ENCODE measurements around the gene LAMB4. TPM values are rescaled to one million over a fixed set of nuclear protein-coding genes. Genes with fewer than 3 reads are reported as not detected.

The LAMB4 gene
- total and polyA plus RNA-seq, 4 experiments from 2014 or later = not detected

DNA sequence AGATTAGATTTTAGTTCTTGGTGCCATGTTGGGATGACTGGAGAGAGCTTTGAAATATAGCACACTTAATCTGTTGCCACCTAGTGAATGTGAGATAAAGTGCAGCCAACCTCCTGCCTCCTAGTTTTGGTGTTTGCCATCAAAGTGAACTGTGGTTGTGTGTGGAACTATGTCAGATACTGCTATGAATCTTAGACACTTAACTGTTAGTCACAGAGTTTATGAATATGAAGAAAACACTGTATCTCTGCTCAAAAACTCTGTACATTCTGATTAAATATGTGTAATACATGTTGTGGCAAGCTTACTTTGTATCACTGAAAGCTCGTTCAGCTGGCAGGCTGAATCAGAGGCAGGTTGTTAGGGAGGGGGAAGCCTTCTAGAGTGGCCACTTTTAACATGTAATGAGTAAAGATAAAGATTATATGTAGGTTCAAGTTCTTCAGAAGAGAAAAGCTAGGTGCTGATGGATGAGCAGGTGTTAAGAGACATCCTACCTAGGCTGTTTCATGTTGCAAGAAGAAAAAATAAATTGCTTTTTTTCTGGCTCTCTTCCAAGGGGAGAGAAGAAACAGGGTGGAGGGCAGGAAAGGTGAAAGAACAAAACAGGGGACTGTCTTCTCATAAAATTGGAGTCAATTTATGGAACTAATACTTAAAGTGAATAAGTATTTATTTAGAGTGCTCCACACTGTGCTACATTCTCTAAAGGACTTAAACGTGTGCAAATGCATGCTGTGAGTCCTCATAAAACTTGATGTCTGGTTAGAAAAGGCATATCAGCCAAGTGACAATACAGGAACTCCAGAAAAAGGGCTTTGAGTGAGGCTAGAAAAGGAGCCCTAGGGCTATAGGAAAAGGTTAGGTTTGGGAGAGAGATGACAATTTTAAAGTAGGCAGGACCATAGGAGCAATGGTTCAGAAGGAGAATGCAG is 113.1 kb downstream of the LAMB4 start:
- no peaks in the 10 kb centered on the region for H3K9me3 Mint-ChIP-seq
- H3K4me3 ChIP-seq (ENCODE audit: low read length in 2 of 2) = no peak overlapping the region
- peaks cover 13 to 17% of the 10 kb centered on the region in 2 donors for H3K27me3 Mint-ChIP-seq
- H3K27me3 ChIP-seq (ENCODE audit: insufficient read depth, low read length) = no peaks in the 10 kb centered on the region
- intact Hi-C loops (cut with micrococcal nuclease) = no loop called here
- ChIA-PET CTCF (ENCODE audit: partially characterized antibody) (interaction anchor here (1.2 kb wide), 1 partner anchor 58 kb away, joined by 3 read pairs; no protein-coding TSS in a partner anchor), POLR2A (ENCODE audit: partially characterized antibody) (no interaction called here)
- peaks cover 0 to 3% (median 0%) of the 10 kb centered on the region in 4 donors for H3K4me1 Mint-ChIP-seq
- no peak for DNase-seq
- H3K36me3 ChIP-seq (ENCODE audit: insufficient read depth, low read length) = no peaks in the 10 kb centered on the region
- H3K4me3 Mint-ChIP-seq = no peak overlapping the region
- H3K27ac ChIP-seq (ENCODE audit: low read depth, low read length) = no peak overlapping the region
- no peak overlapping the region for H3K27ac Mint-ChIP-seq
- no peaks in the 10 kb centered on the region for H3K4me1 ChIP-seq (ENCODE audit: insufficient read depth, low read length)
- H3K9me3 ChIP-seq (ENCODE audit: control insufficient read depth in 1 of 2, low read length in 2 of 2) = no peaks in the 10 kb centered on the region
- H3K36me3 Mint-ChIP-seq = no peaks in the 10 kb centered on the region

- H3K36me3 Mint-ChIP-seq = no peaks in the 10 kb centered on the region
- no peaks in the 10 kb centered on the region for H3K36me3 ChIP-seq (ENCODE audit: insufficient read depth, low read length)
- H3K27me3 Mint-ChIP-seq = peaks cover 13 to 17% of the 10 kb centered on the region in 2 donors
- peaks cover 0 to 3% (median 0%) of the 10 kb centered on the region in 4 donors for H3K4me1 Mint-ChIP-seq
- no peak overlapping the region for H3K4me3 Mint-ChIP-seq
- intact Hi-C loops (cut with micrococcal nuclease) = no loop called here
- no peaks in the 10 kb centered on the region for H3K27me3 ChIP-seq (ENCODE audit: insufficient read depth, low read length)
- H3K27ac ChIP-seq (ENCODE audit: low read depth, low read length) = no peak overlapping the region
- H3K9me3 Mint-ChIP-seq = no peaks in the 10 kb centered on the region
- H3K4me1 ChIP-seq (ENCODE audit: insufficient read depth, low read length) = no peaks in the 10 kb centered on the region
- POLR2A ChIA-PET (ENCODE audit: partially characterized antibody) = no interaction called here
- no peaks in the 10 kb centered on the region for H3K9me3 ChIP-seq (ENCODE audit: control insufficient read depth in 1 of 2, low read length in 2 of 2)
- CTCF ChIA-PET (ENCODE audit: partially characterized antibody) = interaction anchor here (1.1 kb wide), 1 partner anchor 8 kb away, joined by 3 read pairs; no protein-coding TSS in a partner anchor
- no peak overlapping the region for H3K27ac Mint-ChIP-seq
- DNase-seq = no peak
- no peak overlapping the region for H3K4me3 ChIP-seq (ENCODE audit: low read length in 2 of 2)
Measured at GRCh38 chr7:108015740-108016139, 114.4 kb downstream of the LAMB4 start.

DNA sequence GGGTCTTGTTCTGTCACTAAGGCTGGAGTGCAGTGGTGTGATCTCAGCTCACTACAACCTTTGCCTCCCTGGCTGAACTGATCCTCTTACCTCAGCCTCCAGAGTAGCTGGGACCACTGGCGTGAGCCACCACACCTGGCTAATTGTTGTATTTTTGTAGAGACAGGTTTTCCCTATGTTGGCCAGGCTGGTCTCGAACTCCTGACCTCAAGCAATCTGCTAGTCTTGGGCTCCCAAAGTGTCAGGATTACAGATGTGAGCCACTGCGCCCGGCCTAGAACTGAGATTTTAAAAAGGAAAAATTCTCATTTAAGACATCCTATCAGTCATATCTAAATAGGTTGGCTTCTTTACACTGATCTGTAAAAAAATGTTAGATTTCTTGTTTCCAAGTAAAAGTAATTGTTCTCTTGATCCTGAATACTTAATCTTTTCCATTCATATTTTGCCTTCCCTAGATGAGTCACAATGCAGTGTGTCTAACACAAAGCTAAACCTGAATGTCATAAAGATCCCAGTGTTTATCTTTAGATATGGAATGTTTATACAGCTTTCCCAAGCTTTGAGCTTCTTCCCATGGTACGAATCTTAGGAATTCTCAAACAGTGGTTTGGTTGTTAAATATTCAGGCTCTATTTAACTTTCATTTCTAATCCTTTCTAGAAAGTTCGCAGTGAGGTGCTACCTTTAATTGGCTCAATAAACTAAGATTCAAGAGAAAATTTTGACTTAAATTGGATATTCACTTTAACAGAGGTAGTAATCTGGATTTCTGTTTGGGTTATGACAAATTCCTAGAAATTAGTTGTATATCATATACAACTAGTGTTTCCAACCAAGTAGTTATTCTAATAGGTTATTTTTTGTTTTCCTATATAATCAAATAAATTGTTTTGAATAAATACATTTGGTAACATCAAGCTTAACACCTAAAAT is 115.1 kb downstream of the LAMB4 start:
- Mint-ChIP-seq H3K36me3 (no peaks in the 10 kb centered on the region), H3K27ac (no peak overlapping the region), H3K27me3 (peaks cover 15 to 18% of the 10 kb centered on the region in 2 donors), H3K9me3 (no peaks in the 10 kb centered on the region), H3K4me1 (peaks cover 0 to 3% (median 0%) of the 10 kb centered on the region in 4 donors), H3K4me3 (no peak overlapping the region)
- Histone ChIP-seq H3K4me3 (ENCODE audit: low read length in 2 of 2) (no peak overlapping the region), H3K4me1 (ENCODE audit: insufficient read depth, low read length) (no peaks in the 10 kb centered on the region), H3K36me3 (ENCODE audit: insufficient read depth, low read length) (no peaks in the 10 kb centered on the region), H3K27me3 (ENCODE audit: insufficient read depth, low read length) (no peaks in the 10 kb centered on the region), H3K27ac (ENCODE audit: low read depth, low read length) (no peak overlapping the region), H3K9me3 (ENCODE audit: control insufficient read depth in 1 of 2, low read length in 2 of 2) (no peaks in the 10 kb centered on the region)
- ChIA-PET POLR2A (ENCODE audit: partially characterized antibody) (no interaction called here), CTCF (ENCODE audit: partially characterized antibody) (interaction anchor here (0.7 to 1.1 kb wide), 2 partner anchors 9 to 81 kb away, joined by 3 read pairs; no protein-coding TSS in a partner anchor)
- DNase-seq = no peak
- intact Hi-C loops (cut with micrococcal nuclease) = no loop called here

DNA sequence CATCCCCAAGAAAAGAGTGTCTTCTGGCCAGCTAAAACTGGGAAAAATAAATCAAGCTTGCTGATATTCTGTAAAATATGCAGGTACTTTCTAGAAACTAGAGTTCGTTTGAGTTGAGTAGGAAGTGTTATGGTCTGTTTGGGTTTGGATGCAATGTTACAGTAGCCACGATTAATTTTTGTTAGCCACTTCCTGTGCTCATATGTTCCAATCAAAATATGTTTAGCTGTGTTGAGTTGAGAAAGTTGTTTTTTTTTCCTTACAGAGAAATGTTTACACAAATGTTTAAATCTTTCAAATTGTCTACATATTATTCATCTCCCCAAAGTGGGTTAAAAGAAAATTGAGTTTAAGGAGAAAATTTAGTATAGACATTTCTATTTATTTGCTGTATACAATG is 115.9 kb downstream of the LAMB4 start:
- H3K27me3 Mint-ChIP-seq = peaks cover 10 to 15% of the 10 kb centered on the region in 2 donors
- POLR2A ChIA-PET (ENCODE audit: partially characterized antibody) = no interaction called here
- Histone ChIP-seq H3K9me3 (ENCODE audit: control insufficient read depth in 1 of 2, low read length in 2 of 2) (no peaks in the 10 kb centered on the region), H3K4me3 (ENCODE audit: low read length in 2 of 2) (no peak overlapping the region), H3K4me1 (ENCODE audit: insufficient read depth, low read length) (no peaks in the 10 kb centered on the region), H3K36me3 (ENCODE audit: insufficient read depth, low read length) (no peaks in the 10 kb centered on the region), H3K27me3 (ENCODE audit: insufficient read depth, low read length) (no peaks in the 10 kb centered on the region), H3K27ac (ENCODE audit: low read depth, low read length) (no peak overlapping the region)
- DNase-seq = no peak
- no peak overlapping the region for H3K4me3 Mint-ChIP-seq
- H3K27ac Mint-ChIP-seq = no peak overlapping the region
- CTCF ChIA-PET (ENCODE audit: partially characterized antibody) = no interaction called here
- no peaks in the 10 kb centered on the region for H3K9me3 Mint-ChIP-seq
- no peaks in the 10 kb centered on the region for H3K36me3 Mint-ChIP-seq
- intact Hi-C loops (cut with micrococcal nuclease) = no loop called here
- peaks cover 0 to 3% (median 0%) of the 10 kb centered on the region in 4 donors for H3K4me1 Mint-ChIP-seq

DNA sequence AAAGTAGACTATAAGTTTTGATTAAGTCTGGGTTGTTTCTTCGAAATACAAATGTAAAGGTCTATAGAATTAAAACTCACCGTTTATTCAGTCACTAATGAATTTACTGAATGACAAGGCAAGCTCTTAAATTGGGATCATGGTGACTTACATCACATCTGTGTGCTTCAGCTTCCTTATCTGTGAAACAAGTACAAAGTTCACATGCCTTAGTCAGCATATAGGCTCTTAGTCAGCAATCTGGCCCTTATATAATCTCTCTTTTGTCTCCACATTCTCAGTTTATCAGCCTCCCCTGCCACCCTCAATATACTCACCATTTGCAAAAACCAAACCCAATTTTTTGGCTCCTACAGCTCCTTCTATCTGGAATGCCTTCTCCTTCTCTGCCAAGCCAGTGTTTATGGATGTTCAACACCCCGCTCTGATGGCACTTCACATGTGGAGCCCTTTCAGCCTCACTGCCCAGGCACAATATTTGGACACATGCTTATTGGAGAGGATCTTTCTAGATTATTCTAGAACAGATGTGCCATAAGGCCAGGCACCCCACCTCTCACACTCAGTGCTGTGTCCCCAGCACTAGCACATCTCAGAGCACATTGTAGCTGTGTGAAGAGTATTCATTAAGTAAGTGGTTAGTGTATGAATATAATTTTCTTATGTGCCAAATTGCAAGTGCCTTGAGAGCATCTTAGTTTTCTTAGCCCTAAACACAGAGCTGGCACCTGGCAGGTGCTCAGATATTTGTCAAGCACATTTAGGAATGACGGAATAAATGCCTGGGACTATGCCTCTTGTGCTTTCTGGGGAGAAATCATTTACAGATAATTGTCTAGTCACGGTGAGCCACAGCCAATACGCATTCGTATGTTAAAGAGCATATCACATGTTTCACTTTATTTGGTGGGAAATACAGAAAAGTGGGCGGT is 117.4 kb downstream of the LAMB4 start:
- H3K9me3 Mint-ChIP-seq = no peaks in the 10 kb centered on the region
- H3K27me3 Mint-ChIP-seq = peaks cover 5 to 14% of the 10 kb centered on the region in 2 donors
- intact Hi-C loops (cut with micrococcal nuclease) = no loop called here
- ChIA-PET POLR2A (ENCODE audit: partially characterized antibody) (no interaction called here), CTCF (ENCODE audit: partially characterized antibody) (no interaction called here)
- no peak overlapping the region for H3K4me3 Mint-ChIP-seq
- no peak overlapping the region for H3K27ac Mint-ChIP-seq
- Histone ChIP-seq H3K27me3 (ENCODE audit: insufficient read depth, low read length) (no peaks in the 10 kb centered on the region), H3K4me1 (ENCODE audit: insufficient read depth, low read length) (no peaks in the 10 kb centered on the region), H3K36me3 (ENCODE audit: insufficient read depth, low read length) (no peaks in the 10 kb centered on the region), H3K9me3 (ENCODE audit: control insufficient read depth in 1 of 2, low read length in 2 of 2) (no peaks in the 10 kb centered on the region), H3K4me3 (ENCODE audit: low read length in 2 of 2) (no peak overlapping the region), H3K27ac (ENCODE audit: low read depth, low read length) (no peak overlapping the region)
- DNase-seq = no peak
- no peaks in the 10 kb centered on the region for H3K36me3 Mint-ChIP-seq
- H3K4me1 Mint-ChIP-seq = peaks cover 0 to 3% (median 0%) of the 10 kb centered on the region in 4 donors

DNA sequence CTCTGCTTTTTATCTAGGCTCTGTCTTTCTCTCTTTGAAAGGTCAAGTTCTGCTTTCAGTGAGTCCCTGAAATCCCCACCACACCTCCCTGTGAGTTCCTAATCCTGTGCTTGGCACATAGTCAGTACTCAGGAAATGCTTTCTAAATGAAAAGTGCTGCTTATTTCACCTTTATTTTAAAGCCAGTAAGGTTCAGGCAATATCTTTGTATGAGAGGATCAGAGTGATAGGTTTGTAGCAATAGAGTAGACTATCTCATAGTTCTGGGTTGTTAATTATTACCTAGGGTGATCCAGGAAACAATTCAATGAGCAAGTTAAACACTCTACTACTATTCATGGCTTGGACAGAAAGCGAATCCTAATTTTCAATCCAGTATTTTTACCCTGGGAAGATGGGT is 119.8 kb downstream of the LAMB4 start:
- ChIA-PET POLR2A (ENCODE audit: partially characterized antibody) (interaction anchor here (0.5 kb wide), 1 partner anchor 459 kb away, joined by 3 read pairs; no protein-coding TSS in a partner anchor), CTCF (ENCODE audit: partially characterized antibody) (no interaction called here)
- Histone ChIP-seq H3K4me3 (ENCODE audit: low read length in 2 of 2) (no peak overlapping the region), H3K27ac (ENCODE audit: low read depth, low read length) (no peak overlapping the region), H3K4me1 (ENCODE audit: insufficient read depth, low read length) (no peaks in the 10 kb centered on the region), H3K27me3 (ENCODE audit: insufficient read depth, low read length) (no peaks in the 10 kb centered on the region), H3K9me3 (ENCODE audit: control insufficient read depth in 1 of 2, low read length in 2 of 2) (no peaks in the 10 kb centered on the region), H3K36me3 (ENCODE audit: insufficient read depth, low read length) (no peaks in the 10 kb centered on the region)
- intact Hi-C loops (cut with micrococcal nuclease) = no loop called here
- Mint-ChIP-seq H3K4me3 (no peak overlapping the region), H3K4me1 (no peaks in the 10 kb centered on the region), H3K9me3 (peaks cover 0 to 3% (median 0%) of the 10 kb centered on the region in 8 donors), H3K27me3 (peaks cover 15 to 17% of the 10 kb centered on the region in 2 donors), H3K36me3 (no peaks in the 10 kb centered on the region), H3K27ac (no peak overlapping the region)
- DNase-seq = no peak

All from CD4-positive, alpha-beta memory T cell (primary cell).